HG02970 (cell line): ENCODE results near the gene ZBTB7C.
"Not testable (repeated sequence)": the region's sequence is repeated elsewhere in the genome, so short reads cannot be mapped to it uniquely, and the experiment has no call there.

ENCODE experiments used
- ATAC-seq: cut with Tn5 transposase; IDR thresholded peaks from one replicate; pipeline ENCODE4 v1.9.1; 2021; ENCODE audit warnings: mild to moderate bottlenecking, moderate library complexity, moderate number of reproducible peaks; ENCODE audit not compliant: unreplicated experiment, low FRiP score

ZBTB7C gene

GRCh38 chr18:48408727-48409590, at the start of gene ZBTB7C:
Gene ZBTB7C, minus strand, starts transcription at chr18:48409383.
- ATAC-seq = no peak

- ATAC-seq = no peak
Measured at GRCh38 chr18:48456838-48457237, 47.7 kb upstream of the ZBTB7C start.

DNA sequence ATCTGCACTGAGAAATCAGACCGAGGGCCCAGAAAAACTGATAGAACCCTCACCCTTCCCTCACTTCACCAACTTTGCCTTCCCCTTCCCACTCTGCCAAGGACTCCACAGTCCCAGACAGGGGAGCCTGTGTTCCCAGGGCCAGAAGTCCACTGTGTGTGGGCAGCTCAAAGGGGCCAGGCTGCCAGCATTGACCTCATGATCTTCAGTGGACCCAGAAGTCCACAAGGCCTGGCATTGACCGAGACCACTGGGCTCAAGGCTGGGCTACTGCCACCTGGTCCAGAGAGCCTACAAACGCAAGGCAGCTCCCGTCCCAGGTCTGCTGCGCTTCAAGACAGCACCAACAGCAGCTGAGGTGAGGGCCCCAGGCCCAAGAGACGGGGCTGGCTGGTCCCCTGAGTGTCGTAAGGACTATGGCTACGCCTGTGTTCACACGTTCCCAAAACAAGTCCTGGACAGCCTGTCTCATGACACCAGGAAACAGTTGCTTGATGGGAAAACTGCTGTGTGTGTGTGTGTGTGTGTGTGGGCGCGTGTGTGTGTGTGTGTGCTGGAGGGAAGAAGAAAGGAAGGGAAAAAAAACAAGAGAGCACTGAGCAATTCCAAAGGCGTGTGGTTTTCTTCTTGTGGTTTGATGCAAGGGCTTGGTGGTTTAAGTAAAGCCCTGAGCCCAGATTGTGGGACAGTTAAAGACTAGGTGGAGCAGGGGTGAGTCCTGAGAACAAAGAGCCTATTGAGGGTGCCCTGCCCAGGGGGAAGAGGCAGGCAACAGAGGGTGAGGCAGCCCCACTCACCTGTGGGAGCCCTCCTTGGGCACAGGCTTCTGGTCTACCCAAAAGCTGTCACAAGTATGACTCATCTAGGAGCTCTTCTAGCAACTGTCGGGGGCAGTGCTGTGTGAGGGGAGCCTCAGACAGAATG, 46.6 kb upstream of the ZBTB7C start:
- no peak for ATAC-seq

DNA sequence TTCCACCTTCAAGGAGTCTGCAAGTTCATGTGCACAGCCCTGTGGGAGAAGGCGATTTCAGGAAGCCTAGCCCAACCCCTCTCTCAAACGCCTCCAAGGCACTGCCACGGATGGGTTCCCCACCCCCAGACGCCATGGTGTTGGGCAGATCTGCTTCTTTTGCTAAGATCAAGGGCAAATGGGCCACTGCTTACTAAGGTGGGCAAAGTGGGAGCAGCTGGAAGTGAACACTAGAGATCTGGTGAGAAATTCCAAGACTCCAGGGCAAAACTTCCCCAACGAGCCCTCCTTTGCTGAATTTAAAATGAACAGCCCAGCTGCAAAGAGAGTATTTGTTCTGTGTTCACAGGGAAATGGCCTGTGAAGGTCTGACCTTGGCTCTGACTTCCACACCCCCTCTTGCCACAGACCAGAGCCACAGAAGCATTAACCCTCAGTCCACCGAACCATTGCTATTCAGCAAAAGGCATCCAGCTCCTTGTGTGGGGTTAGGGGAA, 45.1 kb upstream of the ZBTB7C start:
- ATAC-seq = no peak

DNA sequence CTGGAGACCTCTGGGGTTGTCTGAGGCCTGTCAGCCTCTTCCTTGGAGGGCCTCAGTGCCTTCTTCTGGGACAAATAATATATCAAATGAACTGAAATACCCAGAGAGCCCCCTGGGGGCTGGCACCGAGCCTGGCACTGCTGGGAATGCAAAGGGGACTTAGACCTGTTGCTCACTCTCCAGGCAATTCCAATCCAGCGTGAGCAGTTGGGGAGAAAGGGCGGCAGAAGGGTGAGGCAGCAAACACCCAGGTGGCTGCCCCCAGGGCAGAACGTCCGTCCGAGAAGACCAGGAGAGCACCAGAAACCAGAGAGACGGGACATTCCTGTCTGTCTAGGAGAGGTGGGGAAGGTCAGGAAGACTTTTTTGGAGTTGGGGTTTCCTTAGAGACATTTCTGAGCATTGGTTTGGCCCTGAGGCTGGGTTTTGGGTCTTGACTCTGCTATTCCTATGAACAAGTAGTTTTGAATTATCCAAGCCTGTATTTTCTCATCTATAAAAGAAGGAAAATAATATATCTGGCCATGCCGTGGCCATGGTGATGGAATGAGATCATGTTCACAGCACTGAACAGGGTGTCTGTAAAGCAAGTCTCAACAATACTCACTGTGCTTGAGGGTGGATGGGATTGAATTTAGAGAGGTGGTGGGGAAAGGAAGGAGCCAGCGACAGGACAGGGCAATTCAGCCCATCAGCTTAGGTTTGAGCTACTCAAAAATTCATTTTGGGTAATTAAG, 44.3 kb upstream of the ZBTB7C start:
- ATAC-seq = no peak

- ATAC-seq = no peak
Measured at GRCh38 chr18:48452861-48453323, 43.7 kb upstream of the ZBTB7C start.

- no peak for ATAC-seq
Measured at GRCh38 chr18:48450685-48451084, 41.5 kb upstream of the ZBTB7C start.

DNA sequence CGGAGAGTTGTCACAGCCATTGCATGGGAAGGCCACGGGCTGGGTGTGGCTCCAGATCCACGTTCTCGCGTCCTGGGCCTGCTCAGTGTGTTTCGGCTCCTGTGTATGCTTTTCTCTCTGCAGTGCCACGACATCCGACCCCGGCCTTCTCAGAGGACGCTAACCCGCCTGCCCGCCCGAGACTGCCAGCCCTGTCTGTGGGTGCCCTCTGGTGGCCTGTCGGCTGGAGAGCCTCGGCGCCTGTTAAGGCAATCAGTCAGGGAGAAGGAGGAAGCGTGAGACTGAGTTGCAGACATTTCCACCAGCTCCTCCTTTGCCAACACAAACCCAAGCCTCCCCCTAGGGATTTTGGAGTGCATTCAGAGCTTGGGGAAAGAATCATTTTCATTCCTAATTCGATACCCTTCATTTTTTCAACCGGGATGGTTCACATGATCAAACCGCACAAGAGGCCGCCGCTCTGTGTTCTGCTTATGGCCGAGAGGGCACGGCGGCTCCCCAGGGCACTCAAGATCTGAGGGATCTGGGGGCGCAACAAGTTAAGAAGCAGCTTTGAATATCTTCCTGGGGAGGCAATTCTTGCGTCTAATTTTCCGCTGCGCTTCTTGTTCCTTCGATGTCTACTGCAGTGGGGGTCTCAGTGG, 37.5 kb upstream of the ZBTB7C start:
- ATAC-seq = no peak

DNA sequence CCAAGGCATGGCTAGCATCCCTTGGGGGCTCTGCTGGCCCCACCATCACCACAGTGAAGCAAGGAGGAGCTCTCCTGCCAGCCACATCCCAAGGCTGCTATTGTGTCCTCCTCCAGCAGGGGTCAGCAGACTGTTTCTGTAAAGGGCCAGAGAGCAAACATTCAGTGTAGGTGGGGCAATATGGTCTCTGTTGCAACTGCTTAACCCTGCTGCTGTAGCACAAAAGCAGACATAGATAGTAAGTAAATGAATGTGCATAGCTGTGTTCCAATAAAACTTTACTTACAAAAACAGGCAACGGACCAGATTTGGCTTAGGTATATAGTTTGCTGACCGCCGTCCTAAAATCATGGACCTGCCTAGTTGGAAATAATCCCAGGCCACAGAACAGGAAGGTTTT, 36.4 kb upstream of the ZBTB7C start:
- ATAC-seq = no peak

DNA sequence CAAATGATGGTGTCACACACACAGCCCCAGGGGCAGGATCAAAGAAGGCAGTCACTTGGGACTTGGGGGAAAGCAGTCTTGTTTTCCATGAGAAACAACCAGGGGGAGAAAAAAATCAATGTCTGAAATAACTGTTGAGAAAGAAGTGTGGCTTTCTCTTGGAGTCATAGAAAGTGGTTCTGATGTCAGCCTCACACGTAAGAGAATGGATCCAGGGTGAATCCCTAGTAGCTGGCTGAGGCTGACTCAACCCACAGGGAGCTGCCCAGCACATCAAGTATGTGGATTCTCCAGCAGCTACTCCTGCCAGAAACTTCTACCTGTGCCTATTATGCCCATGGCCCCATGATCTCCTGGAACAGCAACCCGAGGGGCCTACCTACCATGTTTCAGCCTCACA, 33.6 kb upstream of the ZBTB7C start:
- ATAC-seq = no peak

DNA sequence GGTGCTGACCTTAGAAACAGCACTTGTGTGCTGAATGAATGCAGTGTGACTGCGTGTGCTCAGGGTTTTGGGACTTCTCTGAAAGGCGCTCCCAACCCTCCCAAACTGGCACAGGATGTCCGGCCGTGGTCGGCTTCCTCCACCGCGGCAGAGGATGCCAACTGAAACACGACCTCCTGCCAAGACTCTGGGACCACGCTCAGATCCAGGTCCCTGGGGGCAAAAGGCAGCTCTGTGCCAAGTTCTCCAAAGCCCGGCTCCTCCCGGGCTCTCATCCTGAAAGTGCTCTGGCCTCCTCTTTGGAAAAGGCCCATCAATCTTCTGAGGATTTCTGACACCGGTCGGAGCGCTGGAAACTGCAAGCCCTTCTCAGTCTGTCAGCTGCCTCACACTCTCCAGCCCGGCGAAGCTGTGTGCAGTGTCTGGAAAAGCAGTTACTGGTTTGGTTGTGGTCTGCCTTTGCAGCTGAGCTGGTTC, 32.3 kb upstream of the ZBTB7C start:
- no peak for ATAC-seq

DNA sequence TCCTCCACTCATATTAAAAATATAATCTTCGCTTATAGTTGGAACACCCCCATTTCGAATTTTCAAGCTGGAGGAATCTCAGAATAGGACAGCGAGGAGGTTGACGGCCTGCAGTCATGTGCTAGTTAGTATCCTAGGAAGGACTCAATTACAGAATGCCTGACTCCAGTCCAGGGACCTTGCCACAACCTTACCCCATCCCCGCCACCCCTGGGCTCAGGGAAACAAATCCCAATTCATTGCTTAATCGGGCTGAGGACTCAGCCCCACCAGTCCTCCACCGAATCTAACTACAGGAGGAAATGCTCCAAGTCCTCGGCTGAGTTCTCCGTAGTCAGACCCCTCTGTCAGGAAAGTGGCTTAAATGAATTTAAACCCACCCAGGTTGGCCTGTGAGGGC, 31.7 kb upstream of the ZBTB7C start:
- no peak for ATAC-seq

DNA sequence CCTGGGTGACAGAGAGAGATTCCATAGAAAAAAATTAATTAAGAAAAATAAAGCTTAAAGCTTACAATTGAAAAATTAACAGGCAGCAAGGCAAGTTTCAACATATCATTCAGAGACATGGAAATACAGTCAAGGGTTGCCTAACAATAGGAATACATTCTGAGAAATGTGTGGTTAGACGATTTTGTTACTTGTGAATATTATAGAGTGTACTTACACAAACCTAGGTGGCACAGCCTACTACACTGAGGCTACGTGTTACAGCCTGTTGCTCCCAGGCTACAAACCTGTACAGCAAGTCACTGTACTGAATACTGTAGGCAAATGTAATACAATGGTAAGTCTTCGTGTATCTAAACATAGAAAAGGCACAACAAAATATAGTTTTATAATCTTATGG, 27.7 kb upstream of the ZBTB7C start:
- no peak for ATAC-seq

DNA sequence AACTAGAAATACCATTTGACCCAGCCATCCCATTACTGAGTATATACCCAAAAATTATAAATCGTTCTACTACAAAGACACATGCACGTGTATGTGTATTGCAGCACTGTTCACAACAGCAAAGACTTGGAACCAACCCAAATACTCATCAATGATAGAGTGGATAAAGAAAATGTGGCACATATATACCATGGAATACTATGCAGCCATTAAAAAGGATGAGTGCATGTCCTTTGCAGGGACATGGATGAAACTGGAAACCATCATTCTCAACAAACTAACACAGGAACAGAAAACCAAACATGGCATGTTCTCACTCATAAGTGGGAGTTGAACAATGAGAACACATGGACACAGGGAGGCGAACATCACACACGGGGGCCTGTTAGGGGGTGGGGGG, 25.2 kb upstream of the ZBTB7C start:
- not testable (repeated sequence) for ATAC-seq

DNA sequence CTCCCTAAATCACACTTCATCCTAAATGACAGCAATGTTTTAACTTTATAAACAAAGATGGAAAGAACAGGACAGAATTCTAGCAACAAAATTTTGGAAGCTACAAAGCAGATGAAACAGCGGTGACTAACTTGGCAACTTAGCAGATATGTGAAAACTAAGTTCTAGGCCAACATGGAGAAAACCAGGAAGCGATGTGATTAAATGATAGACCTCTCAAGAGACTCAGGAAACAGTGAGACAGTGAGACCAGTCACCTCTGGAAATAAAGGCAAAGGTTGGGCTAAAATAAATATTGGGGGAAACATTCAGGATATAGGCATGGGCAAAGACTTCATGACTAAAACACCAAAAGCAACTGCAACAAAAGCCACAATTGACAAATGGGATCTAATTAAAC, 24.4 kb upstream of the ZBTB7C start:
- no peak for ATAC-seq

GRCh38 chr18:48430150-48430549, 21.0 kb upstream of the ZBTB7C start:
- no peak for ATAC-seq

GRCh38 chr18:48428475-48429177, 19.4 kb upstream of the ZBTB7C start:
- no peak for ATAC-seq

- no peak for ATAC-seq
Measured at GRCh38 chr18:48422947-48423378, 13.8 kb upstream of the ZBTB7C start.
